ENCODE measurements around the gene FIGN. TPM values are rescaled to one million over a fixed set of nuclear protein-coding genes. Genes with fewer than 3 reads are reported as not detected.

FIGN gene
- total and polyA plus RNA-seq, 2 of the 4 experiments (the other 2 are of a cell fraction), result 0.77 to 0.90 TPM

- Histone ChIP-seq H3K36me3 (ENCODE audit: control insufficient read depth, insufficient read depth, low read length) (no peaks in the 10 kb centered on the region), H3K56ac (ENCODE audit: extremely low read depth, insufficient read depth, low read length) (no peak overlapping the region), H3K27ac (ENCODE audit: insufficient read depth, low read length) (no peak overlapping the region), H4K20me1 (ENCODE audit: insufficient read depth, low read length) (no peaks in the 10 kb centered on the region), H2BK5ac (ENCODE audit: low read depth, low read length, poor library complexity, severe bottlenecking) (no peak overlapping the region), H3K9me3 (ENCODE audit: control insufficient read depth, insufficient read depth, low read length) (no peaks in the 10 kb centered on the region), H3K9me1 (ENCODE audit: insufficient read depth, low read length) (no peaks in the 10 kb centered on the region), H3K9ac (ENCODE audit: low read depth, low read length) (no peak overlapping the region), H4K5ac (ENCODE audit: low read depth, low read length) (no peak overlapping the region), H3K23ac (ENCODE audit: low read depth, low read length) (no peak overlapping the region), H3K4me1 (ENCODE audit: control insufficient read depth, insufficient read depth, low read length) (no peaks in the 10 kb centered on the region), H2BK20ac (ENCODE audit: low read depth, low read length) (no peak overlapping the region), H2BK15ac (ENCODE audit: low read depth, low read length) (no peak overlapping the region), H2AFZ (replicated peaks; ENCODE audit: low read length, poor library complexity) (no peak overlapping the region), H3K18ac (ENCODE audit: low read depth, low read length) (no peak overlapping the region), H2AK5ac (ENCODE audit: low read depth, low read length) (no peak overlapping the region), H2AK9ac (replicated peaks; ENCODE audit: low read depth, low read length, poor library complexity) (no peak overlapping the region), H3K4me2 (ENCODE audit: low read depth, low read length) (no peak overlapping the region), H3K4ac (ENCODE audit: low read depth, low read length) (no peak overlapping the region), H3K79me1 (ENCODE audit: low read depth in 1 of 2, low read length in 2 of 2) (no peaks in the 10 kb centered on the region), H3K14ac (replicated peaks; ENCODE audit: low read depth, low read length) (no peak overlapping the region), H3K4me3 (ENCODE audit: insufficient read depth, low read depth, low read length) (no peak overlapping the region), H3K27me3 (ENCODE audit: control insufficient read depth, insufficient read depth, low read length) (no peaks in the 10 kb centered on the region), H4K8ac (ENCODE audit: low read depth in 2 of 2, low read length in 2 of 2) (no peak overlapping the region), H2BK120ac (ENCODE audit: low read depth, low read length) (no peak overlapping the region), H4K91ac (ENCODE audit: insufficient read depth, low read depth, low read length) (no peak overlapping the region)
- ChIA-PET CTCF (no interaction called here), POLR2A (ENCODE audit: unreplicated experiment) (no interaction called here)
- no peak for TF ChIP-seq CTCF (conservative IDR thresholded peaks at IDR 0.05; ENCODE audit: low read depth, low read length)
- ATAC-seq (ENCODE audit: low read depth), result no peak
- intact Hi-C loops (cut with micrococcal nuclease), result no loop called here
- peak; percentile 17 for DNase-seq
- WGBS, 2 experiments (ENCODE audit: extremely low coverage in 2 of 2, insufficient read length in 1 of 2), result no CpG with 5 or more reads among the region's 5 CpGs
- in situ Hi-C loops (cut with MboI; ENCODE audit: low sequenced_read_pairs), result no loop called here
- dilution Hi-C loops (cut with HindIII; ENCODE audit: low sequenced_read_pairs, unreplicated experiment), result no loop called here
- BruUV-seq (replicated peaks), result no TSS peak
Observed at GRCh38 chr2:163681745-163682144, 54.1 kb downstream of the FIGN start.

Measured in IMR-90 (cell line).